K562 (cell line): Measurements from ENCODE around the gene FAM171A2. TPM values are rescaled to one million over a fixed set of nuclear protein-coding genes. Genes with fewer than 3 reads are reported as not detected.

Experiments
- ATAC-seq: fragments of 200-7000 bp; cut with Tn5 transposase; 3 replicates; pipeline ENCODE4 v1.9.1; 2020; ENCODE audit warnings: moderate library complexity
- BruUV-seq: library from RNA; stranded (reverse); fragments of 400-500 nt; replicated peaks from 2 replicates; lab custom pipeline; 2021; lab: Mats Ljungman, UMichigan
- CTCF ChIA-PET: fragments of 300-600 bp; formaldehyde crosslinking; extraction: SDS; loops from one replicate; lab custom pipeline; 2021; ENCODE audit warnings: low intra/inter-chr PET ratio; lab: Yijun Ruan, JAX
- POLR2A ChIA-PET: fragments of 300-600, 350-650 bp; sonication (Branson Sonifier 250); formaldehyde crosslinking; extraction: SDS; loops from one replicate; lab custom pipeline; 2021; ENCODE audit warnings: antibody characterized with exemption, inconsistent platforms; lab: Yijun Ruan, JAX
- DNase-seq, 4 experiments: peaks; one replicate each; pipeline versions ENCODE4 v3.0.0 to v3.0.0-alpha.2; 2011 to 2018; ENCODE audit warnings: low spot score in 3 of 4, mixed read lengths in 3 of 4; ENCODE audit errors: extremely low read depth in 1 of 4
- FAIRE-seq: peaks from 2 replicates; lab custom pipeline; 2011; peaks lifted over from hg19 to GRCh38; lab: Jason Lieb, UNC
- H2AFZ ChIP-seq: 2 replicates; pipeline ENCODE4 v1.6.0; 2011; ENCODE audit warnings: low read depth, low read length, control low read depth, inconsistent platforms
- H3K27ac ChIP-seq: fragments of 200-600 bp; 3 replicates; pipeline ENCODE4 v1.8.0; 2011; ENCODE audit warnings: low read depth, mild to moderate bottlenecking, control low read depth, inconsistent platforms, low read length, moderate library complexity, mixed read lengths; ENCODE audit errors: extremely low read depth
- H3K27me3 ChIP-seq, 2 experiments: fragments of 300-600 bp in 1 of 2; 2 replicates in 1 of 2; 3 replicates in 1 of 2; pipeline versions ENCODE4 v1.6.0 to v1.8.0; 2011; ENCODE audit warnings: inconsistent platforms in 2 of 2, low read length in 2 of 2, mild to moderate bottlenecking in 1 of 2, mixed read lengths in 1 of 2, moderate library complexity in 1 of 2; ENCODE audit not compliant: control insufficient read depth in 2 of 2, insufficient read depth in 2 of 2
- H3K36me3 ChIP-seq: fragments of 300-600 bp; 3 replicates; pipeline ENCODE4 v1.8.0; 2011; ENCODE audit warnings: mild to moderate bottlenecking, low read length, inconsistent platforms; ENCODE audit not compliant: control insufficient read depth, insufficient read depth
- H3K4me1 ChIP-seq, 2 experiments: fragments of 200-600 bp in 1 of 2; replicated peaks in 1 of 2; 2 replicates in 1 of 2; 3 replicates in 1 of 2; pipeline versions ENCODE4 v1.5.1 to v1.8.0; 2011; ENCODE audit warnings: inconsistent platforms in 2 of 2, low read length in 2 of 2, mild to moderate bottlenecking in 1 of 2, mixed read lengths in 1 of 2, moderate library complexity in 1 of 2; ENCODE audit not compliant: control insufficient read depth in 2 of 2, insufficient read depth in 2 of 2
- H3K4me2 ChIP-seq: 2 replicates; pipeline ENCODE4 v1.6.1; 2011; ENCODE audit warnings: low read length, control low read depth, inconsistent platforms, mixed read lengths; ENCODE audit not compliant: insufficient read depth
- H3K4me3 ChIP-seq: fragments of 200-600 bp; sonication (generic), shearing (Covaris generic); 2 replicates; pipeline ENCODE4 v1.5.1; 2016; ENCODE audit warnings: control low read depth, inconsistent platforms
- H3K79me2 ChIP-seq: fragments of 200-600 bp; 3 replicates; pipeline ENCODE4 v1.8.0; 2011; ENCODE audit warnings: low read length, inconsistent platforms; ENCODE audit not compliant: control insufficient read depth, insufficient read depth
- H3K9ac ChIP-seq, 2 experiments: 2 replicates each; pipeline versions ENCODE4 v1.6.0 to v1.6.1; 2011; ENCODE audit warnings: low read depth in 2 of 2, low read length in 2 of 2, control low read depth in 1 of 2, inconsistent platforms in 1 of 2, mild to moderate bottlenecking in 1 of 2, mixed read lengths in 1 of 2; ENCODE audit not compliant: insufficient read depth in 1 of 2
- H3K9me1 ChIP-seq: one replicate; pipeline ENCODE4 v1.6.0; 2011; ENCODE audit warnings: inconsistent platforms, mild to moderate bottlenecking, low read length, moderate library complexity; ENCODE audit not compliant: control insufficient read depth, insufficient read depth
- H3K9me3 ChIP-seq: replicated peaks from 2 replicates; pipeline ENCODE4 v1.5.1; 2011; ENCODE audit warnings: low read depth, low read length, inconsistent platforms; ENCODE audit not compliant: control insufficient read depth, insufficient read depth
- H4K20me1 ChIP-seq: replicated peaks from 2 replicates; pipeline ENCODE4 v1.6.1; 2011; ENCODE audit warnings: low read length, inconsistent platforms, mixed read lengths; ENCODE audit not compliant: control insufficient read depth, insufficient read depth
- CGGBP1 ChIP-seq: fragments of 250-450 bp; sonication (Bioruptor Pico); IDR thresholded peaks from 2 replicates; pipeline ENCODE4 v1.9.0; 2021; ENCODE audit warnings: mild to moderate bottlenecking
- HES1 ChIP-seq: fragments of 450-650 bp; IDR thresholded peaks from 2 replicates; pipeline ENCODE4 v1.6.1; 2016; ENCODE audit warnings: low read depth, mild to moderate bottlenecking, moderate library complexity
- ID3 ChIP-seq, 2 experiments: fragments of 250-450 bp in 1 of 2; fragments of 450-650 bp in 1 of 2; sonication (Bioruptor Pico) in 1 of 2; IDR thresholded peaks; 2 replicates each; pipeline versions ENCODE4 v1.6.1 to v1.8.0; 2016 to 2021; ENCODE audit warnings: mild to moderate bottlenecking in 2 of 2, moderate library complexity in 2 of 2, missing compliant biosample characterization in 1 of 2, missing genetic modification characterization in 1 of 2
- IRF2 ChIP-seq: sonication (generic); formaldehyde crosslinking; IDR thresholded peaks from 2 replicates; pipeline ENCODE4 v1.8.1; 2022; ENCODE audit warnings: mild to moderate bottlenecking, missing genetic modification reagents
- KLF16 ChIP-seq: IDR thresholded peaks from 2 replicates; pipeline ENCODE4 v1.6.1; 2016; ENCODE audit warnings: antibody characterized with exemption
- MCM5 ChIP-seq: fragments of 450-650 bp; IDR thresholded peaks from 2 replicates; pipeline ENCODE4 v1.6.1; 2016; ENCODE audit warnings: low read depth
- NFATC3 ChIP-seq: fragments of 450-650 bp; IDR thresholded peaks from 2 replicates; pipeline ENCODE4 v1.6.1; 2017; ENCODE audit warnings: mild to moderate bottlenecking
- NFE2L1 ChIP-seq: fragments of 450-650 bp; IDR thresholded peaks from 2 replicates; pipeline ENCODE4 v1.6.1; 2016; ENCODE audit warnings: missing genetic modification characterization, low read depth, mild to moderate bottlenecking, missing compliant biosample characterization, moderate library complexity, borderline replicate concordance
- NR2C2 ChIP-seq, 2 experiments: fragments of 200-800 bp in 1 of 2; sonication (Bioruptor generic) in 1 of 2; sonication (generic) in 1 of 2; formaldehyde crosslinking in 1 of 2; IDR thresholded peaks; 2 replicates each; pipeline versions ENCODE4 v1.6.1 to v1.8.0; 2016 to 2022; ENCODE audit warnings: mild to moderate bottlenecking in 1 of 2, missing compliant biosample characterization in 1 of 2, missing genetic modification characterization in 1 of 2, missing genetic modification reagents in 1 of 2
- SIN3A ChIP-seq, 2 experiments: fragments of 150-350 bp in 1 of 2; IDR thresholded peaks; 2 replicates each; pipeline ENCODE4 v1.6.1; 2011 to 2016; ENCODE audit warnings: borderline replicate concordance in 2 of 2, low read depth in 2 of 2, low read length in 2 of 2, mild to moderate bottlenecking in 2 of 2, moderate library complexity in 2 of 2; ENCODE audit not compliant: control insufficient read depth in 1 of 2
- ZBTB8A ChIP-seq: fragments of 450-650 bp; IDR thresholded peaks from 2 replicates; pipeline ENCODE4 v1.6.1; 2018; ENCODE audit warnings: mild to moderate bottlenecking, moderate library complexity; ENCODE audit not compliant: partially characterized antibody
- WGBS: fragments of 100-300 bp; shearing (Covaris generic); methylation state at CpG from one replicate; pipeline ENCODE4 v1.1.6; 2016; ENCODE audit warnings: low coverage, mixed read lengths; ENCODE audit not compliant: insufficient coverage; ENCODE audit errors: missing lambda C conversion rate; 5-methylcytosine and 5-hydroxymethylcytosine counted together
- in situ Hi-C: fragments of 300-500 bp; cut with MboI; formaldehyde crosslinking; loops from 4 replicates; pipeline ENCODE4 v1.15.0; 2018; ENCODE audit warnings: inconsistent platforms, mixed read lengths
- intact Hi-C: fragments of 100-400 bp; cut with micrococcal nuclease; formaldehyde crosslinking; loops from 2 replicates; pipeline ENCODE4 v1.14.2; 2022
- polyA plus RNA-seq, 8 experiments: library from polyadenylated mRNA; depleted of rRNA in 4 of 8; stranded (reverse) in 5 of 8; unstranded in 3 of 8; fragments of >200 nt; fragmentation: Nextera tagmentation in 2 of 8; fragmentation: Illumina TruSeq in 1 of 8; extraction: Ambion mirVana in 2 of 8; extraction: Trizol in 1 of 8; gene quantifications; 2 replicates each; pipeline versions ENCODE4 v1.2.1 to v1.2.3, GENCODE V29; 2011 to 2014; ENCODE audit warnings: inconsistent platforms in 1 of 8, missing spikeins in 1 of 8
- total RNA-seq, 7 experiments: library from RNA; depleted of rRNA in 6 of 7; stranded (reverse); fragments of >200 nt in 6 of 7; fragmentation: Illumina TruSeq in 2 of 7; extraction: Trizol in 2 of 7; gene quantifications; 2 replicates each; pipeline versions ENCODE4 v1.2.1 to v1.2.3, GENCODE V29; 2011 to 2021; ENCODE audit warnings: low replicate concordance in 1 of 7

FAM171A2 gene
- total and polyA plus RNA-seq, 9 of the 15 experiments (the other 6 are each of a cell fraction or from before 2014, with no cell fraction given) = 0.10 to 10.2 (median 2.0) TPM; not detected in 1

GRCh38 chr17:44335564-44335963 is 28.1 kb downstream of the FAM171A2 start:
- Histone ChIP-seq H4K20me1 (no peaks in the 10 kb centered on the region), H3K9me1 (no peaks in the 10 kb centered on the region), H3K36me3 (no peaks in the 10 kb centered on the region), H3K79me2 (no peaks in the 10 kb centered on the region), H3K4me1 (peaks cover 3 to 6% of the 10 kb centered on the region in 2 experiments; a peak in 4 of 5 replicates), H3K9ac (no peak overlapping the region), H3K4me3 (no peak overlapping the region), H2AFZ (no peak overlapping the region), H3K27ac (no peak overlapping the region)
- no peak for DNase-seq
- FAIRE-seq = no peak
- CTCF ChIA-PET = no interaction called here
- no TSS peak for BruUV-seq
- TF ChIP-seq CGGBP1 (CRISPR knock-in tag) = no peak
- TF ChIP-seq NR2C2 (CRISPR knock-in tag; IDR thresholded peaks at IDR 0.05) = no peak
- TF ChIP-seq NR2C2 (tag; IDR thresholded peaks at IDR 0.05) = no peak
- no peak for TF ChIP-seq ID3 (CRISPR knock-in tag; IDR thresholded peaks at IDR 0.05)
- no peak for TF ChIP-seq ID3 (tag; IDR thresholded peaks at IDR 0.05)
- TF ChIP-seq NFE2L1 (tag) = no peak
- TF ChIP-seq NFATC3 = no peak
- no peak for TF ChIP-seq SIN3A (IDR thresholded peaks at IDR 0.05; ENCODE audit: borderline replicate concordance in 2 of 2, control insufficient read depth in 1 of 2, low read depth in 2 of 2, low read length in 2 of 2)
- no peak for TF ChIP-seq ZBTB8A
- no peak for TF ChIP-seq KLF16
- TF ChIP-seq MCM5 = no peak
- no peak for TF ChIP-seq HES1
- TF ChIP-seq IRF2 (CRISPR knock-in tag) = no peak
- TF ChIP-seq, all 486 proteins: peak for 0
- in situ Hi-C loops = loop anchor here (25.0 kb wide), 1 partner anchor 398 kb away; the partner anchor contains the start of gene PPY
- H3K27me3 ChIP-seq = no peaks in the 10 kb centered on the region
- intact Hi-C loops = no loop called here
- H3K9me3 ChIP-seq = no peaks in the 10 kb centered on the region
- no peak for ATAC-seq
- no peak overlapping the region for H3K4me2 ChIP-seq
- POLR2A ChIA-PET = interaction anchor here (0.6 kb wide), 1 partner anchor 8 kb away, joined by 3 read pairs; no protein-coding TSS in a partner anchor
- WGBS = 21% methylated on average over 3 of the region's 3 CpGs
